C1 segment of cervical spinal cord (tissue), 14 donors: ENCODE measurements around the gene SH3TC1.

ENCODE experiments used
- DNase-seq, 14 donors: peaks; one replicate each; lab custom pipeline; 2025; lab: John Stamatoyannopoulos, UW

Gene SH3TC1

DNA sequence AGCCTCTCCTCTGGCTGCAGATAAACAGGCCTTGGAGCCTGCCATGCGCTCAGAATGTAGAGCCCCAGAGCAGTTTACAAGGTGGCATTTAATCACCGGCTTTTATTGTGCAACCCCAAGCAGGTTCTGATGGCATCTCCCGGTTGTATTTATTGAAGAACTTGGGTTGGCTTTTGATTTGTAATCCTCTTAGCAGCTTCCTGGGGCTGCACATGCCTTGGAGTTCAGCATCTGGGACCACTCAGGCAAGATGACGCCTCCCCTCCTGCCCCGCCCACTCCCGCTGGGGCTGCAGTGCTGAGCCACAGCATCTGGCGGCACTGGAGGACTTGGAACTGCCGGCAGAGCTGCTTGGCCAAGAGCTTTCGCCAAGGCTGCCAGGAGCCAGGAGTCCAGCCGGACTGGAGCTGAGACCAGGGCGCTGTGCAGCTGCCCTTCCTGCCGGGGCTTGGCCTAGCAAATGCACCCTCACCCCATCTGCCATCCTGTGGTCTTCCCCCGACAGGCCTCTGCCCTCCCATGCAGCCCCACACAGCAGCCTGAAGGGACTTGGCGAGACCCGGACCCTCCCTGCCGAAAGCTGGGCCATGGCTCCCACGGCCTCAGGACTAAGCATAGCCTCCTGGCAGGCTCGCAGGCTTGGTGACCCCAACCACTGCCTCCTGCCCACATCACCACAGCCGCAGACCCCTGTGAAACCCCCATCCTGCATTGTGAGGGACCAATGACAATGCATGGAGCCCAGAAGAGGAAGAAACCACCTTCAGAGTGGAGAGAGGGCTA lies 75.9 kb downstream of the SH3TC1 start:
- peak in 12 of 14 donors; percentile 10 to 67 (median 39) for DNase-seq

DNA sequence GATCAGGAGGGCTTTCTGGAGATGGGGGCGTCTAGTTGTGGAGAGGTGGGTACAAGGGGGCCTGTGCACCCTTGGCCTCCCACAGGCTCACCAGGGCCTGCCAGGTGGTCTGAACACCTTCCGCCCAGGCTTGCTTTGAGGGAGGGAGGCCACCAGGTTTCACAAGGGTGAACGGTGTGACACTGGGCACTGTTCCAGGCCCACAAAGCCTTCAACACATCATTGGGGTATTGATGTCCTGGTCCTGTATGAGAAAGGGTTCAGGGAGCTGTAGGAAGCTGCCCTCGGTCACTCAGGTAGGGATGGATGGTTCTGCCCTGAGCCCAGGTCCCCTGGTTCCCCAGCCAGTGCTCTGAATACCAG lies 76.4 kb downstream of the SH3TC1 start:
- DNase-seq, result no peak

DNA sequence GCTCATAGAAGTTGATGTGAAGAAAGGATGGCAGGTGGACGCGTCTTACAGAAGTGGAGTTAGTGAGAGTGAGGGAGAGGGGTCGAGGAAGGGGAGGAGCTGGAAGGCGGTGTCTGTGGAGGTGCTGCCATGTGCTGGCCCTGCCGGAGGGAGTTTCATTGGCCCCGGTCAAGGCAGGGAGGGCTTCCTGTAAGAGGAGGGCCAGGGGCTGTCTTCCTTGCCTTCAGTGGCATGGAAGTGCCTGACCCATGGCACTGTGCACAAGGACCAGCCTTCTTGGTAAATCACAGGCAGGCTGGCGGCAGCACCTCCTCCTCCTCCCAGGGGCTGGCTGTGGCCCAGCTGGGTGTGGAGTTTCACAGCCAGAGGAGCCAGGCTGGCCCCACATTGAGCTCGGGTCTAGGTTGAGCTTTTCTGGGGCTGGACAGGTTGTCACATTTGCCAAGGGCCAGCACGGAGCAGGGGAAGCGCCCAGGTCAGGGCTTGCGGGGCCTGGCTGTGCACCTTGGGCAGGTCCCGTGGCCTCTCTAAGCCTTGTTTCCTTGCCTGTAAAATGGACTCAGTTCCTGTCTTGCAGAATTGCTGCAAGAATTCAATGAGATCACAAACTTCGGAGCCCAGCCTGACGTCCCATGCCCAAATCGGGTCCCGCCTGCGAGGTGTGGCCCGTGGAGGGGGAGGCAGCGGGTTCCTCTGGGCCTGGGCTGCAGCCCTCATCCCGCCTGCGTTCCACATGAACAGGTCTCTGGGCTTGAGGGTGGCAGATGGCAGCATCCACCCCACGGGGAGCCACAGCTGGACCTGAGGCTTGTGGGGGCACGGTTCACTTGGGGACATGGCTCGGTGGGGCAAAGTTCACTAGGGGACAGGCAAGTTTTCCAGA lies 77.5 kb downstream of the SH3TC1 start:
- DNase-seq, result no peak

DNA sequence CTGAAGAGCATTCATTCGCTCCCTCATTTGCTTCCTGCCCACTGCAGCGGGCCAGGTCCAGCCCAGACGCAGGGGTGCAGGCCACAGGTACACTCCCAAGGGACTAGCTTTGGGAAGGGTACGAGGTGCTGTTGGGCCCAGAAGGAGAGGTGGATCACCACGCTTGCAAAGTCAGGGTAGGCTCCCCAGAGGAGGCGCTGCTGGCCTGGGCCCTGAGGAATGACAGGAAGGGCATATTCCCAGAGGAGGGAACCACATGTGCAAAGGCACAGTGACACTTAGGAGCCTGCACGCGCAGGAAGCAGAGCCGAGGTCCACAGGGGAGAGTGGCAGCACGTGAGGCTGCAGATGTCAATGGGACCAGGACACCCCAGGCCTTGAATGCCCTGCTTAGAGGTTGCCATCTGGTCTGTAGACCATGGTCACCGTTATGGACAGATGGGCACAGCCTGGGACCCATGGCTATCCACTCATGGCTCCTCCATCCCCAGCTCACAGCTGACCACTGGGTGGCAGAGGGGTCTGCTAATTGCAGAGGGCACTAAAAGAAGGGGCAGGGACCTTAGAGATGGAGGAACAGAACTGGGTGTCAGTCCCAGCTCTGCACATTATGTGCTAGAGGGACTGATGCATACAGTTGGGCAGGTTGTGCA lies 78.4 kb downstream of the SH3TC1 start:
- no peak for DNase-seq

DNA sequence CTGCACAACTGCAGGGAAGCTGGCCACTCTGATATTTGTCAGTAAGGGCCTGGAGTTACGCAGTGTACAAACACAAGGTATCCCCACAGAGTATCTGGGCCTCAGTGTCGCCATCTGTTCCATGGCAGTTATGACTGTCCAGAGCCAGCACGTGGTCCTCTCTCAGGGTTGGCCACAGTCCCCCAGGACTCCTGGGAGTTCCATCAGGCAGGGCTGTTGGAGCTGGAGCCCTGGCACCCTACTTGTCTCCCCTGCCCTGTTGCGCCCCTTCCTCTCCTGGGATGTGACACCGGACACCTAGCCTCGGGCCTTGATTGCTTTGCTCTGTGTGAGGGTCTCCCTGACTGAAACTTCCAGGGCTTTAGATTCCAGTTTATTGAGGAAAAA lies 78.9 kb downstream of the SH3TC1 start:
- DNase-seq, result no peak

DNA sequence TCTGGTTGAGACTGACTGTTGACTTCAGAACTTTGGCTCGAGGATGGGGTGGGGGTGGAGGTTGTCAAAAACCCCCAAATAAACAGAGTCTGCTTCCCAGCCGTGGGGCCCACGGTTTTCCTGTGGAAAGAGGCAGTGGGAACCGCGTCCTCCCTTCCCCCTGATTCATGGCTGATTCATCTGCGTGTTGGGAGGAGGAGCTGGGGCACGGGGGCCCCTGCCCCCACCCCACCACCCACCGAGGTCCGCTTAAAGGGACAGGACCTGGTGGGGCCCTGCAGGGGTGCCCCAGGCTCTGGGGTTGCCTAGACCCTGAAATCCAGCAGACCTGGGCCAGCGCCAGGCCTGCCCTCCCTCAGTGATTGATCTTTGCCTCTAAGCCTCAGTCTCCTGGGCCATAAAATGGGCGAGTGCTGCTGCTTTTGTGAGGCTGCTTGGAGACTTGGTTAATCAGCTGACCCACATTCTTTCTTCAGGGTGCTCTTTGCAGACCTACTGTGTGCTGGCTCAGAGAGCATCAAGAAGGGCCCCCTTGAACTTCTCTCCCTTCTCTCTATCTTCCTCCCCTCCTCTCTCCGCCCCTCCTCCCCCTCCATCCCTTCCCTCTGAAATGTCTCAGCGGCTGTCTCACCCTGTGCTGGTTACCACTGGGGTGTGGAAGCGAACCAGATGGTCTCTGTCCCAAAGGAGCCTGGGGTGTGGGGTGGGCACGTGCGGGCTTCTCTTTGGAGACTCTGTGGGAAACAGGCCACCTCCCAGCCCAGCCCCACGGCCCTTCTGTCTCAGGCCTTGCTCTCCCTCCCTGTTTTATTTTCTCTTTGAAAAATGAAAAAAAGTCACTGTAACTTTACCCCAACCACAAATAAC lies 79.6 kb downstream of the SH3TC1 start:
- no peak for DNase-seq

DNA sequence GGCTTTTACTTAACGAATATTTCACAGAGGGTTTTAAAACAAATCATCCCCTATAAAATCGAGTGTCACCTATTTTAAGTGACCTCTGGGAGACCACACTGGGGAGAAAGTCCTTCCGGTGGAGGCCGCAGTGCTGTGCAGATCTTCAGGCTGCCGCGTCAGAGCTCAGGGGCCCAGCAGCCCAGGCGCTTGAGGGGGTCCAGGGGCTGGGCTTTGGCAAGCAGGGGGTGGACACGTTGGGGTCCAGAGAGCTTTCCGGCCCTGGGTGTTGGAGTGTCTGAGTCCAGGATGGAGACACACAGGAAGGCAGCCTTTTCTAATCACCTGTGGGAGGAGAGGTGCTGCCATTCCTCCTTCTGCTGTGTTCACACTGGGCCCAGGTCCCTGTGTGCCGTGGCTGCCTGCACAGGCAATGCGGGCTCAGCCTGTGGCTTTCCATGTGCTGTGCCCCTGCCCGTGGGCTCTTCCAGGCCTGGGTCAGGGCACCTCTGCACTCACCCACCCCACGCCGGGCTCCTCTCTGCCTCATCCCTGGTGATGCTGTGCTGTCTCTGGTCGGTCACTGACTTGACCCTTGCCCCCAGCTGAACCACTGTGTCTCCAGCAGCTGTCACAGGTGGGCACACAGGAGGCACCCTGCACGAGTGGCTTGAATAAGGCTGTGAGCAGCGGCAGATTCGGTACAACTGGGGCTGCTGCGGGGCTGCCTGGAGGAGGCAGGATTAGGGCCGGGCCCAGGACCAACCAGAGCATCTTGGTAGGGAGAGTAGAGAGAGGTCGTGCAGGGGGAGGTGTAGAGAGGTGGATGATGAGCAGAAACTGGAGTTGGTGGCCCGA lies 80.4 kb downstream of the SH3TC1 start:
- no peak for DNase-seq

DNA sequence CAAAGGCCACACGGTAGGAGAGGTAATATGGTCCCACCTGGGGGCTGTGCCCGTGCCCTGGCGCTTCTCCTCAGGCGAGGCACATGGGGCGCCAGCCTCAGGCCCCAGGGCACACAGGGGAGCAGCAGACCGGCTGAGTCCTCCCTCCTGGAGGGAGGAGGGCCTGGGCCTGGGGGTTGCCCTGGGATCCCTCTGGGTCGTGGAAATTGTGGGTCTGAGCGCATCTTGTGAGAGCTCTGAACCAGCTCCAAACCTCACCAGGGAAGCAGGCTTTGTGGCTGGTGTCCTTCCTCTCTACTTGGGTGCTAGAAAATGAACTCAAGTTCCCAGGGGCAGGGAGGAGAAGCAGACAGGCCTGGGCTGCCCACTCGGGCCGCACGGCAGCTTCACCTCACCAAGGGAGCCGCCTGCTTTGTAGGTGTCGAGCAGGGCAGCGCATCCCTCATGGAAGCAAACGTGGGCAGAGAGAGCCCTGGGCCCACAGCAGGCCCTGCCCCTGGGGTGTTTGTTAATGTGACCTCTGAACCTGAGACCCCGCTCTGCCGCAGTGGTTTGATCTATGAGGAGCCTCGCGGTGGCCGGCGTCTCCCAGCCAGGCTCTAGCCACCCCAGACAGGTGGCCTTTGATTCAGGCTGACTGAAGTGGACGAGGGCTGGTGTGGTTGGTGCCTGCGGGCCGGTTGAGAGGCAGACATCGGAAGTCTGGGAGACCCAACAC lies 81.2 kb downstream of the SH3TC1 start:
- no peak for DNase-seq

DNA sequence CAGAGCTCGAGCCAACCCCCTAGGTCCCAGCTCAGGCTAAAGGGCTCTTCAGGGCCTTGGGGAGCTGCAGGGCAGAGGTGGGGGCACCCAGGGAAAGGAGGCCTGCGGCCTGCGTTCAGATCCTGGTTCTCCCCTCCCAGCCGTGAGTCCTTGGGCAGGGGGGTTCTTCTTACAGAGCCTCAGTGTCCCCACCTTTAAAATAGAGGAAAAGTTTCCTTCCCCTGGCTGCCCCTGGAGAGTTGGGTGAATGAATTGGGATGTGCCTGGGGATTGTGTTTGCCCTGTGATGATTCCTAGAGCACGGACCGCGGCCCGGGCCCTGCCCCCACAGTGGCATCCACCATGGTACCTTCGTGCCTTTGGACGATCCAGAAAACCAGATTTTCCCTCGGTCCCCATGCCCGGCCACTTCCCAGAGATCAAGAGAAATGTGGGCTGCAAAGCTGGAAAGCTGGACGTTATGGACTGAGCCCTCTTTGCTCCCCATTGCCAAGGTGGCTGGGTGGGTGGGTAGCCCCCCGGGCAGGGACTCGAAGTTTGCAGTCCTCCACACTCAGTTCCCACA lies 81.9 kb downstream of the SH3TC1 start:
- no peak for DNase-seq

DNA sequence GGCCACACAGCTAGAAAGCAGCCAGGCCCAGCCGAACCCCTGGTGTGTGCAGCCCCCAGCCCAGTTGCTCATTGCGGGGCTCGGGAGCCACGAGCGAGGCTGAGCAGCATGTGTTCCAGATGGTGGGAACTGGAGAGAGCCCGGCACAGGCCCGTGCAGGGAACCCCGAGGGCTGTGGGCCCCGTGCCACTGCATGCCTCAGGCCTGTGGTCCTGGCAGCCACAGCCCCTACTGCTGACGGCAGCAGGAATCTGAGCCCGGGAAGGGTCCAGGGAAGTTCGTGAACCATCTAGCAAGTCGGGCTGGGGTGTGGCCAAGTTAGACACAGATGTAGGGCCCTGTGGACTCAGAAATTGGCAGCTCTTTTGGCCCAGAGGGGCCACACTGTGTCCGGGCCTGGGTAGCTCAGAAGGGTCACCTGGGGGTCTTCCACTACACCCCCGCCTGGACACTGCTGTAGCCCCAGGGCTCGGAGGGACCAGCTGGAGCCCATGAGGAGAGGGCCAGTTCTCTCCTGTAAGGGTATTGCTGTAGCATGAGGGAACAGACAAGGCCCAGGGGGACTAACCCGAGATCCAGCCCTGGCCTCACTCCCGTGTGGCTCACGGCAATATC lies 82.5 kb downstream of the SH3TC1 start:
- no peak for DNase-seq

DNA sequence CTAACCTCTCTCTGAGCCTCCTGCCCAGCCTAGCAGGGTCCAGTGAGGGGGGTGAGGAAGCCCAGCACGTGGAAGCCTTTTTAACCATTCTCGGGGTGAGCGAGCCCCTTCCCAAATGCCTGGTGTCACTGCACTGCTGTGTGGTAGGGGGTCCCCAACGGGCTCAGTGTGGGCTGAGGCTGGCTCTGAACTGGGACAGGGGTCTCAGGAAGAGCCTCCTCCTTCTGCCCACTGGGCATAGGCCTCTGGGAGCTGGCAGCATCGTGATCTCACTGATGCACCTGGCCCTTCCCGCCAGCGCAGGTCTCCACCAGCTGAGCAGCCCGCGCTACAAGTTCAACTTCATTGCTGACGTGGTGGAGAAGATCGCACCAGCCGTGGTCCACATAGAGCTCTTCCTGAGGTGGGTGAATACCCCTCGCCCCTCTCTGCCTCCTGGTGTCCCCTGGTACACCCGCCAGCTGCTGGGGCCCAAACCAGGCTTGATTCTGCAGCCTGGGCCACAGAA lies 83.1 kb downstream of the SH3TC1 start:
- DNase-seq, result no peak

DNA sequence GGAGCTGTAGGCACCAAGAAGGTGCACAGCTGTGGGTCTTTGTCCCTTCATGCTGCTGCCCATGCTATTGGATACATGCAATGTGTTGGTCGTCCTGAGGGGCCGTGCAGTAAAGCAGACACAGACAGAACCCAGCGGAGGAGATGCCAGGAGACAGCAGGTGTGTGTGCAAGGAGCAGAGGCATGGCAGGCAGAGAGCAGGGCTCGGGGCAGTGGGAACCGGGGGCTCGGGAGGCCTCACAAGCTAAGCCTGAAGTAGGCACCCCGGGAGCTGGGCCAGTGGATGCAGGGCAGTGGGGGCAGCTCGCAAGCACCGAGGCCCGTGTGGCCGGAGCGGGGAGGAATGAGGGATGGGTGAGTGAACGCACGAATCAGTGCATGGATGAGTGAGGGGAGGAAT lies 83.7 kb downstream of the SH3TC1 start:
- DNase-seq, result no peak

DNA sequence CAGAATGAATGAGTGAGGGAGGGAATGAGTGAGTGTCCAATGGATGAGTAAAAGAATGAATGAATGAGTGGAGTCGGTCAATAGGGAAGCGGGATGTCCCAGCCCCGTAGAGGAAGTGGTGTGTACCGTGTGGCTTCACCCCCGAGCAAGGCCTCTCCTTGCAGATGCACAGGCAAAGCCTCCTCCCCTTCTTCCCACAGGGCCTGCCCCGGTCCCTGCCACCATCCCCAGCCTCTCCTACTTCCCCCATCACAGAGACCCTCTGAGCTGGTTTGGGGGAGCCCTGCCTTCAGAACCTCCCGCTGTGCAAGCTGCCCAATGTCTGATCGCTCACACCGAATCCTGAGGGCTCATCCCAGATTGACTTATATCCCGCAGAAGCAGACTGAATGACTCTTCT lies 84.1 kb downstream of the SH3TC1 start:
- no peak for DNase-seq

DNA sequence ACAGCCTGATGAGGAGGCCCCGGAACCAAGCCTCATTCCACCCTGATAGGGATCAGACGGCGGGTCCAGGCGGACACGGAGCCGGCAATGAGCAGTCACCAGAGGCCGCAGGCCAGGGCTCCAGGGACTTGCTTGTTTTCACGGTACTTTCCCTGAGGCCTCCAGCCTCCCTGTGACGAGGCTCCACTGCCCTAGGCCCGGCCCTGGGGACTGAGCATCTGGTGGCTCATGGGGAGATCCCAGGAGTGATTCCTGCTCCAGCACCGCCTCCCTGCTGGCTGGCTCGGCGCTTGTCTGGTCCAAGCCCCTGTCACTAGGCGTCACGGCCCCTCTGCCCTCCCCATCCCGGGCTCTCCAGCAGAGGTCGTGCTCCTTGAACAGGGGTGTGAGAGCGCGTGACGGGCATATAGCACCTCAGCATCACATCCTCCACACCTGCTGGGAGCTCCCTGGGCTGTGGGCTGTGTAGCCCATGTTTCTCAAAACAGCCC lies 84.6 kb downstream of the SH3TC1 start:
- no peak for DNase-seq

DNA sequence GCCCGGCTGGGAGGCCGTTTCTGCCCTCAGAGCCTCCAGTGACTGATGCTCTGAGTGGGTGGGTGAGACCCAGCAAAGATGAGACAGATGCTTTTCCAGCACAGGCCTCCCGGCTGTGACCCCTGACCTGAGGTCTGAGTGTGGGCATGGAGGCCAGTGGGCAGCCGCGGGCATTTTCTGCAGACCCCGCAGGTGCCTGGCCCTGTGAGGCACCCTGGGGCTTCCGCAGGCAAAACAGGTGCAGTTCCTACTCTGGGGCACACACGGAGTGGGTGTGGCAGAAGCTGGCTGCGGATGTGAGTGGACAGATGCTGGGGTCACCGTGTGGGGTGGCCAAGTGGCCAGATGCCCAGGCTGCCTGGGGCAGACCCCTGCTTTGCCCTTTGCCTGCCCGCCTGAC lies 85.3 kb downstream of the SH3TC1 start:
- DNase-seq, result no peak

DNA sequence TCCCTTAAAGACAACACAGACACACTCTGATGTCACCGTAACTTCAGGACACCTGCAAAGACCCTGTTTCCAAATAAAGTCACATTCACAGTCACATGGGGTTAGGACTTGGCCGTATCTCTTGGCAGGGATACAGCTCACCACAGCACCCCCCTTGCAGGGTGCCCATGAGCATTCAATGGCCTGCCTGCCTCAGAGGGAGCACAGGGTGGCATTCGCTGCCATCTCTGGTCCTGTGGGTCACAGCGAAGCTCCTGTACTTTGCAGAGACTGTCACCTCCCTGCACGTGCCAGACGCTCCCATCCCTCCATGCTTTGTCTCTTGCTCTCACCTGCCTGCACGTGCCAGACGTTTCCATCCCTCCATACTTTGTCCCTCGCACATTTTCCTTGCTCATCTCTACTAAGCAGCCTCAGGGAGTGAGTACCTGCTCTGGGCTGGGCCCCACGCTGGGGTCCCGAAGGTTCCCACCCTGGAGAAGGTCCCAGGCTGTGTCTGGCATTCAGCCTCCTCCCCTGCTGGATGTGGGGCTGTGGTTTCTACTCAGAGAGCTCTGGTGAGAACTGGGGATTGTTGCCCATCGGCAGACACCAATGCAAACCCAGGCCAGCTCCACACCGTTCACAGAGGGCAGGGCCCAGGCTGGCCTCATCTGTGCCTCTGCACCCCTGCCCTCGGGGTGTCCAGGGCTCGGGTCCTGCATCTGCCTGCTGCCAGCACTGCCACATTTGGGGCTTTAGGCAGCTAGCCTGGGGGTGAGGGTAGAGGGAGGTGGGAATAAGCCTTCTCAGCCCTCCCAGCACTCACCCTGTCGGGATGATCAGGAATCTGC lies 86.3 kb downstream of the SH3TC1 start:
- DNase-seq, result no peak

DNA sequence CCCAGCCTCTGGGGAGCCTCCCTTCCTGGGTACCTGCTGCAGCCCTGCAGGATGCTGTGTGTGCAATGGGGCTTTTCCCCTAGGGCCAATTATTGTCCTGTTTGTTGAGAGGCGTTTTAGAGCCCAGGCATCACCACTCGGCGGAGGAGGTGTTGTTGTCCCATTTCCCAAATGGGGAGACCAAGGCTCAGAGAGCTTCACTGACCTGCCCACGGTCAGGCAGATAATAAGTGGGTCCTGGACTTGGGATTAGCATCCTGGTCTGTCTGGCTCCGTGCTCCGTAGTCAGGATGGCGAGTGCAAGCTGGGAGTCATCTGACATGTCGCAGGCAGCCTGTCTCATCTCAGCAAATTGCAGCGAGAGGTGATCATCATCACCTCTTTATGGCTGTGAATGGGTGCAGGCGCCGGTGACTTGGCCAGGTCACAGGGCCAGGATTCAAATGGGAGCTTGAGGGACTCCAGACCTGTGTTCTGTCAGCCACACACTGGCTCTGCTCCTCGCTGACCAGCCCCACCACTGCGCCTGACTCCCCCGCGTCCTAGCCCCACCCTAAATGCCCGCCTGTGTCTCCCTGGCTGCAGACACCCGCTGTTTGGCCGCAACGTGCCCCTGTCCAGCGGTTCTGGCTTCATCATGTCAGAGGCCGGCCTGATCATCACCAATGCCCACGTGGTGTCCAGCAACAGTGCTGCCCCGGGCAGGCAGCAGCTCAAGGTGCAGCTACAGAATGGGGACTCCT lies 87.1 kb downstream of the SH3TC1 start:
- no peak for DNase-seq
